Fibroblast of lung (primary cell): Measurements from ENCODE around the gene LPP. TPM values are rescaled to one million over a fixed set of nuclear protein-coding genes. Genes with fewer than 3 reads are reported as not detected.

Source experiments
- DNase-seq, 2 donors: peaks; one replicate each; pipeline versions ENCODE4 v3.0.0 to v3.0.0-alpha.2; 2010; ENCODE audit warnings: low read depth in 2 of 2
- H2AFZ ChIP-seq: 2 replicates; pipeline ENCODE4 v1.5.1; 2012; ENCODE audit warnings: low read length, control low read depth, inconsistent platforms
- H3K27ac ChIP-seq: 2 replicates; pipeline ENCODE4 v1.5.1; 2011; ENCODE audit warnings: low read length, control low read depth; ENCODE audit not compliant: insufficient read depth
- H3K27me3 ChIP-seq: 2 replicates; pipeline ENCODE4 v1.5.1; 2011; ENCODE audit warnings: mild to moderate bottlenecking, low read length; ENCODE audit not compliant: control insufficient read depth, insufficient read depth
- H3K36me3 ChIP-seq: 2 replicates; pipeline ENCODE4 v1.5.1; 2011; ENCODE audit warnings: low read length; ENCODE audit not compliant: control insufficient read depth, insufficient read depth
- H3K4me1 ChIP-seq: 2 replicates; pipeline ENCODE4 v1.5.1; 2011; ENCODE audit warnings: low read length; ENCODE audit not compliant: control insufficient read depth, insufficient read depth; ENCODE audit errors: extremely low read depth
- H3K4me2 ChIP-seq: 2 replicates; pipeline ENCODE4 v1.5.1; 2011; ENCODE audit warnings: low read length, control low read depth; ENCODE audit not compliant: insufficient read depth; ENCODE audit errors: extremely low read depth
- H3K4me3 ChIP-seq, 4 experiments: fragments of 200-600 bp in 1 of 4; sonication (generic) in 1 of 4; replicated peaks in 1 of 4; 2 replicates each; pipeline ENCODE4 v1.5.1; 2011 to 2016; ENCODE audit warnings: low read length in 4 of 4, low read depth in 3 of 4, mild to moderate bottlenecking in 3 of 4, control low read depth in 2 of 4, inconsistent platforms in 1 of 4, mixed read lengths in 1 of 4; ENCODE audit not compliant: insufficient read depth in 1 of 4; ENCODE audit errors: control extremely low read depth in 1 of 4
- H3K79me2 ChIP-seq: 2 replicates; pipeline ENCODE4 v1.5.1; 2012; ENCODE audit warnings: mild to moderate bottlenecking, low read length, inconsistent platforms; ENCODE audit not compliant: control insufficient read depth, insufficient read depth
- H3K9ac ChIP-seq: 2 replicates; pipeline ENCODE4 v1.5.1; 2011; ENCODE audit warnings: mild to moderate bottlenecking, low read length, control low read depth; ENCODE audit not compliant: insufficient read depth
- H3K9me3 ChIP-seq: 2 replicates; pipeline ENCODE4 v1.5.1; 2012; ENCODE audit warnings: low read depth, low read length; ENCODE audit not compliant: control insufficient read depth, insufficient read depth
- H4K20me1 ChIP-seq: 2 replicates; pipeline ENCODE4 v1.5.1; 2011; ENCODE audit warnings: low read length; ENCODE audit not compliant: control insufficient read depth, insufficient read depth; ENCODE audit errors: extremely low read depth
- CTCF ChIP-seq, 2 donors: IDR thresholded peaks in 1 of 2; conservative IDR thresholded peaks in 1 of 2; 1 replicate in 1 of 2; 2 replicates in 1 of 2; pipeline ENCODE4 v1.5.1; 2011 to 2012; ENCODE audit warnings: low read length in 2 of 2, control low read depth in 1 of 2, inconsistent platforms in 1 of 2, low read depth in 1 of 2, mild to moderate bottlenecking in 1 of 2
- EZH2 ChIP-seq: IDR thresholded peaks from 2 replicates; pipeline ENCODE4 v1.5.1; 2012; ENCODE audit warnings: low read length, control low read depth, mild to moderate bottlenecking; ENCODE audit errors: missing control alignments
- polyA plus RNA-seq, 2 donors: library from polyadenylated mRNA; depleted of rRNA in 1 of 2; stranded (reverse) in 1 of 2; unstranded in 1 of 2; fragments of >200 nt; gene quantifications; 2 replicates each; pipeline ENCODE4 v1.2.1, GENCODE V29; 2011 to 2012; ENCODE audit warnings: missing spikeins in 1 of 2
- total RNA-seq: library from RNA; depleted of rRNA; stranded (reverse); fragments of >200 nt; gene quantifications from 2 replicates; pipeline ENCODE4 v1.2.1, GENCODE V29; 2014

LPP gene
- total and polyA plus RNA-seq, 2 donors (not counting 1 experiment from before 2014, with no cell fraction given), result 69.0 to 124 TPM

DNA sequence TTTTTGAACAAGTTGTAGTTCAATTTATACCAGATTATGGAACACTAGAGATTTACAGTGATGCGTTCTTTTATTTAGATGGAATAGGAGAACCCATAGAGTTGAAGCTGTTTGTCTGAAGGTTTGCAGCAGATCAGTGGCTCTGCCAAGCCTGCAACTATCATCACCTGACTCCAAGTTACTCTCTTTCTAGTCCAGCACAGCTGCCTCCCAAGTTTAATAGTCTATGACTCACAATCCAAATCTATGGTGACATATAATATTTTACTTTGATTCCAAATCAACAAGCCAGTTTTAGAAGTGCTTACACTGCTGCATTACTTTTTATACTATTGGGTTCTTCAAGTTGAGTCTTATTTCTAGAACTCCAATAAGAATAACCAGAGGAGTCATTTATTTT lies 400.4 kb downstream of the LPP start:
- no peaks in the 10 kb centered on the region for H3K27me3 ChIP-seq
- peaks cover 3% of the 10 kb centered on the region for H3K4me1 ChIP-seq
- no peaks in the 10 kb centered on the region for H3K9me3 ChIP-seq
- H3K9ac ChIP-seq, result no peak overlapping the region
- peak; percentile 58 to 63 for DNase-seq
- no peak for TF ChIP-seq EZH2
- no peak for TF ChIP-seq CTCF (conservative IDR thresholded peaks at IDR 0.05 in 1 of 2, IDR thresholded peaks at IDR 0.05 in 1 of 2; ENCODE audit: low read depth in 1 of 2, low read length in 2 of 2)
- H3K36me3 ChIP-seq, result no peaks in the 10 kb centered on the region
- no peak overlapping the region for H2AFZ ChIP-seq
- no peak overlapping the region for H3K27ac ChIP-seq
- H4K20me1 ChIP-seq, result no peaks in the 10 kb centered on the region
- no peaks in the 10 kb centered on the region for H3K79me2 ChIP-seq
- no peak overlapping the region for H3K4me2 ChIP-seq
- H3K4me3 ChIP-seq, result no peak overlapping the region

GRCh38 chr3:188557235-188557634 lies 403.3 kb downstream of the LPP start:
- TF ChIP-seq EZH2 (no peak), CTCF (conservative IDR thresholded peaks at IDR 0.05 in 1 of 2, IDR thresholded peaks at IDR 0.05 in 1 of 2; ENCODE audit: low read depth in 1 of 2, low read length in 2 of 2) (no peak)
- Histone ChIP-seq H3K36me3 (no peaks in the 10 kb centered on the region), H3K27me3 (no peaks in the 10 kb centered on the region), H3K4me2 (no peak overlapping the region), H3K79me2 (peaks cover 2% of the 10 kb centered on the region), H3K9me3 (no peaks in the 10 kb centered on the region), H3K4me1 (peaks cover 3% of the 10 kb centered on the region), H3K9ac (no peak overlapping the region), H3K27ac (no peak overlapping the region), H3K4me3 (no peak overlapping the region), H4K20me1 (no peaks in the 10 kb centered on the region), H2AFZ (no peak overlapping the region)
- no peak for DNase-seq

DNA sequence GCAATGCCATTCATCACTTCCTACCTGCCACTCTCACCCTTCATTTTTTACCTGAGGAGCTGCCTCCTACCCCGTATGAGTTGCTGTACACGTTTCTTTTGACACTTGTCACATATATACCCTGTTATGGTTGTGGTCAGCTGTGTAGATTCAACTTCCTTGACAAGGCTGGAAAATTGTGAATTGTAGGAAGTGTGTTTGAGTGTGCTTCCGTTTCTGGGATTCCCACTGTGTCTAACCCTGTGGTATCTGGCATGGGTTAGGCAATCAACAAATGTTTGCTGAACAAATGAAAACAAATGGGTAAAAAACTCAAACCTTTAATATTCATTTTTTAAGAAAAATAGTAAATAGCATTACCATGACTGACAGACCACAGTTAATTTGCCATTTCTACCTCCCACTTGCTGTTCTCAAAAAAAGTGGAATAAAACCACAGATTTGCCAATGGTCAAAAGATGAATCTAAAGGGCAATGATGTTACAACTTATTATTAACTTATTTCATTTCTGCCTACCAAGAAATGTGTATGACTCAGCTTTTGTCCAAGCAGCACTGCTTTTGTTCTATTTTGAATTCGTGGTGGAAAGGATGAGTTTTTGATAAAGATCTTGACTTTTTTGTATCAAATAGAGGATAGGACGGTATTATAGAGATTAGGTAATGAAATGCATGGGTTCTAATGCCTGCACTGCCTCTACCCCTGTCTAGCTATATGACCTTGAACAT lies 404.6 kb downstream of the LPP start:
- no peak overlapping the region for H2AFZ ChIP-seq
- H3K79me2 ChIP-seq, result peaks cover 2% of the 10 kb centered on the region
- H3K9ac ChIP-seq, result no peak overlapping the region
- no peak overlapping the region for H3K4me2 ChIP-seq
- no peaks in the 10 kb centered on the region for H3K9me3 ChIP-seq
- H3K4me3 ChIP-seq, result no peak overlapping the region
- no peak for TF ChIP-seq CTCF (conservative IDR thresholded peaks at IDR 0.05 in 1 of 2, IDR thresholded peaks at IDR 0.05 in 1 of 2; ENCODE audit: low read depth in 1 of 2, low read length in 2 of 2)
- TF ChIP-seq EZH2, result no peak
- H3K27ac ChIP-seq, result no peak overlapping the region
- DNase-seq, result peak; percentile 32 to 62
- H3K4me1 ChIP-seq, result peaks cover 3% of the 10 kb centered on the region
- H4K20me1 ChIP-seq, result no peaks in the 10 kb centered on the region
- H3K27me3 ChIP-seq, result no peaks in the 10 kb centered on the region
- H3K36me3 ChIP-seq, result no peaks in the 10 kb centered on the region
